ENCODE measurements around the gene ADAMTS16.

- TF ChIP-seq CTCF (IDR thresholded peaks at IDR 0.05) (no peak), POLR2A (IDR thresholded peaks at IDR 0.05) (no peak)
Measured at GRCh38 chr5:5295351-5295750, 155.2 kb downstream of the ADAMTS16 start.
